ENCODE data around the gene MYOZ1.
"Not testable (repeated sequence)": the region's sequence is repeated elsewhere in the genome, so short reads cannot be mapped to it uniquely, and the experiment has no call there.

MYOZ1 gene

DNA sequence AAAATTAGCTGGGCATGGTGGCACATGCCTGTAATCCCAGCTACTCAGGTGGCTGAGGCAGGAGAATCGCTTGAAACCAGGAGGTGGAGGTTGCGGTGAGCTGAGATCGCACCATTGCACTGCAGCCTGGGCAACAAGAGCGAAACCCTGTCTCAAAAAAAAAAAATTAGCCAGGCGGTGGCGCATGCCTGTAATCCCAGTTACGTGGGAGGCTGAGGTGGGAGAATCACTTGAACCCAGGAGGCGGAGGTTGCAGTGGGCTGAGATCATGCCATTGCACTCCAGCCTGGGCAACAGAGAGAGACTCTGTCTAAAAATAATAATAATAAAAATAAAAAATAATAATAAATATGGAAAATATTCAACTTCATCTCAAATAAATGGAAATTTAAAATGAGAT, 24.1 kb downstream of the MYOZ1 start:
- not testable (repeated sequence) for H3K9me3 Mint-ChIP-seq; H3K36me3 Mint-ChIP-seq (ENCODE audit: insufficient read depth); H3K27ac Mint-ChIP-seq (ENCODE audit: low read depth); H3K4me3 Mint-ChIP-seq; ATAC-seq (replicated peaks; ENCODE audit: extremely low read depth, poor library complexity, severe bottlenecking); H3K4me1 Mint-ChIP-seq; H3K27me3 Mint-ChIP-seq; DNase-seq (ENCODE audit: low spot score in 2 of 2)

DNA sequence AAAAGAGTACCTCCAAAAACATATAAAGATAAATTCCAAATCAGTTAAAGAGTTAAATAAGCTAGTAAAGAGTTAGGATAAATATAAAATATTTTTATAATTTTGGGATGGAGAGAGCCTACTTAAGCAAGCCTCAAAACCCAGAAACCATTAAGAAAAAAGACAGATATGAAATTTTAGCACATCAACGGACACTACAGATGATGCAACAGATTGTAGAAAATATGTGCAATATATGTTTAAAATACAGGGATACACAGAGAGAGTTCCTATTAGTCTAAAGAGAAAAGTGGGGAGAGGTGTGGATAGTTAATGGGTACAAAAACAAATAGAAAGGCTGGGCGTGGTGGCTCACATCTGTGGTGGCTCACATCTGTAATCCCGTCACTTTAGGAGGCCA, 26.6 kb downstream of the MYOZ1 start:
- H3K4me3 Mint-ChIP-seq: no peak overlapping the region
- H3K36me3 Mint-ChIP-seq (ENCODE audit: insufficient read depth): no peaks in the 10 kb centered on the region
- H3K4me1 Mint-ChIP-seq: no peaks in the 10 kb centered on the region
- no peaks in the 10 kb centered on the region for H3K9me3 Mint-ChIP-seq
- ATAC-seq (replicated peaks; ENCODE audit: extremely low read depth, poor library complexity, severe bottlenecking) (no peak), DNase-seq (ENCODE audit: low spot score in 2 of 2) (no peak)
- H3K27ac Mint-ChIP-seq (ENCODE audit: low read depth): no peak overlapping the region
- H3K27me3 Mint-ChIP-seq: no peaks in the 10 kb centered on the region

DNA sequence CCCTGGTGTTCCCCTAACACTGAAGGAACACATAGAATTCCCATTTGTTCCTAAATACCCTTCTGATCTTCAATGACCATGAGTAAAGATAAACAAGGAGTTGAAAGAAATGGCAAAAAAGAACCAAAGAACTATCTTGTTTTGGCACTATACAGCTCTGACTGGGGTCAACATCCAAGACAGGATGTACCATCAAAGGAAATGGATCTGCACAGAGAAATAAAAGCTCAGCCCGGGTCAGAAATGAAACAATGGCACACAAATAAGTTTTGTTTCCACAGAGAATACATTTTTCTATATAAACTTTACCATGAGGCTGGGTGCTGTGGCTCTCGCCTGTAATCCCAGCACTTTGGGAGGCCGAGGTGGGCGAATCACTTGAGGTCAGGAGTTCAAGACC, 32.2 kb downstream of the MYOZ1 start:
- Mint-ChIP-seq H3K9me3 (no peaks in the 10 kb centered on the region), H3K36me3 (ENCODE audit: insufficient read depth) (no peaks in the 10 kb centered on the region), H3K4me1 (no peaks in the 10 kb centered on the region), H3K27me3 (no peaks in the 10 kb centered on the region), H3K27ac (ENCODE audit: low read depth) (no peak overlapping the region), H3K4me3 (no peak overlapping the region)
- ATAC-seq (replicated peaks; ENCODE audit: extremely low read depth, poor library complexity, severe bottlenecking) (no peak), DNase-seq (ENCODE audit: low spot score in 2 of 2) (no peak)

DNA sequence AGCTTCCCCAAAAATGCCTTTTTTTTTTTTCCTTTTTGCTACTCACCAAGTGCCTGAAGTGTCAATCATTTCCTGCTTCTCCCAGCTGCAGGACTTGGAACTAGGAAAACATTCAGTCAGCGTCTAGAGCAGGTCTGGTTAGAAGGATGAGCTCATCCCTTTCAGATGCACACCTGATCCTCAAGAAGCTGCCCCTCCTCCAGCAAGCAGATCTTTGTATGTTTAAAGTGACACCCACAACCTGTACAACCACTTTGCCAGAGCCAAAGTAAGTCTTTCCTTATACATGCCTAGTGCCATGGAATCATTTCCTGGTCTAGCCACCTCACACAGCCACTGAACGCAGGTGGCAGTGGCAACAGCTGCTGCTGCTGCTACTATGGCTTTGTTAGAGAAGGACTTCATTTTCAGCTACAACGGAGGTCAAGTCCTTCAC, 39.8 kb downstream of the MYOZ1 start:
- ATAC-seq (replicated peaks; ENCODE audit: extremely low read depth, poor library complexity, severe bottlenecking): no peak
- H3K36me3 Mint-ChIP-seq (ENCODE audit: insufficient read depth): no peaks in the 10 kb centered on the region

DNA sequence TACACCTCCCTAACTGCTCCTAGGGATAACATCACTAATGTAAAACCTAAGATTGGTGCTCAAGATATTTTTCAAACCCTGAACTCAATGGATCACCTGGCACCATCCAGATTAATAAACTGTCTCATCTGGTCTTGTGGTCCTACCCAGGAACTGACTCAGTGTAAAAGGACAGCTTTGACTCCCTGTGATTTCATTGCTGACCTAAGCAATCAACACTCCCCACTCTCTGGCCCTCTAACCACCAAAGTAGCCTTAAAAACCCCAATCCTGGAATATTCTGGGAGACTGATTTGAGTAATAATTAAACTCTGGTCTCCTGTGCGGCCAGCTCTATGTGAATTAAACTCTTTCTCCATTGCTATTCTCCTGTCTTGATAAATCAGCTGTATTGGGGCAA, 43.9 kb downstream of the MYOZ1 start:
- no peaks in the 10 kb centered on the region for H3K4me1 Mint-ChIP-seq
- no peak overlapping the region for H3K27ac Mint-ChIP-seq (ENCODE audit: low read depth)
- ATAC-seq (replicated peaks; ENCODE audit: extremely low read depth, poor library complexity, severe bottlenecking): no peak
- no peak overlapping the region for H3K4me3 Mint-ChIP-seq
- no peaks in the 10 kb centered on the region for H3K27me3 Mint-ChIP-seq
- no peak for DNase-seq (ENCODE audit: low spot score in 2 of 2)
- H3K36me3 Mint-ChIP-seq (ENCODE audit: insufficient read depth): no peaks in the 10 kb centered on the region
- no peaks in the 10 kb centered on the region for H3K9me3 Mint-ChIP-seq

More for the DNA sequence above, 39.8 kb downstream of the MYOZ1 start:
- no peak overlapping the region for H3K27ac Mint-ChIP-seq (ENCODE audit: low read depth)
- H3K27me3 Mint-ChIP-seq: no peaks in the 10 kb centered on the region
- no peak for DNase-seq (ENCODE audit: low spot score in 2 of 2)
- no peak overlapping the region for H3K4me3 Mint-ChIP-seq
- H3K9me3 Mint-ChIP-seq: no peaks in the 10 kb centered on the region
- H3K4me1 Mint-ChIP-seq: no peaks in the 10 kb centered on the region

DNA sequence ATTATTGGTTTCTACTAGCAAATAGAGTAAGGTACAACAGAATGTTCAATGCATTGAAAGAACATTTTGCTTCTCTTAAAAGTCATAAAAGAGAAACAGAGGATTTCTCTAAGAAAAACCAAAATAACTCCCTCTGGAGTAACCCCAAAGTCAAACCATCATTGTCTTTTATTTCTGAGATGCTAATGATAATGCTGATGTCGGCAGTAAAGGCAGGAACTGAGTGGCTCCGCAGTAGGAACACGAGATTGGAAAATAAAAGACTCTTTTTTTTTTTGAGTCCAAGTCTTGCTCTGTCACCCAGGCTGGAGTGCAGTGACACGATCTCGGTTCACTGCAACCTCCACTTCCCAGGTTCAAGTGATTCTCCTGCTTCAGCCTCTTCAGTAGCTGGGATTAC, 47.5 kb downstream of the MYOZ1 start:
- H3K27ac Mint-ChIP-seq (ENCODE audit: low read depth): no peak overlapping the region
- no peaks in the 10 kb centered on the region for H3K9me3 Mint-ChIP-seq
- H3K4me1 Mint-ChIP-seq: peaks cover 13% of the 10 kb centered on the region
- H3K27me3 Mint-ChIP-seq: no peaks in the 10 kb centered on the region
- H3K4me3 Mint-ChIP-seq: no peak overlapping the region
- ATAC-seq (replicated peaks; ENCODE audit: extremely low read depth, poor library complexity, severe bottlenecking): no peak
- no peaks in the 10 kb centered on the region for H3K36me3 Mint-ChIP-seq (ENCODE audit: insufficient read depth)
- no peak for DNase-seq (ENCODE audit: low spot score in 2 of 2)

DNA sequence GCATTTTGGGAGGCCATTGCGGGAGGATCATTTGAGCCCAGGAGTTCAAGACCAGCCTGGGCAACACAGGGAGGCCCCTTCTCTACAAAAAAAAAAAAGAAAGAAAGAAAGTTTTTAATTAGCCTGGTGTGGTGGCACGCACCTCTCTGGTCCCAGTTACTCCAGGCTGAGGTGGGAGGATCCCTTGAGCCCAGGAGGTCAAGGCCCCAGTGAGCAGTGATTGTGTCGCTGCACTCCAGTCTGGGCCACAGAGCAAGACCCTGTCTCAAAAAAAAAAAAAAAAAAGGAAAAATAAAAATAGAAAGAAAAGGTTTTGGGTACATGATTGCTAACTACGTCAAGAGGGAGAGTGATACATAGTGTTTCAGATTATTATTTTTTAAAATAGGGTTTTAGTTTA, 48.2 kb downstream of the MYOZ1 start:
- Mint-ChIP-seq H3K4me3 (no peak overlapping the region), H3K27me3 (no peaks in the 10 kb centered on the region), H3K9me3 (no peaks in the 10 kb centered on the region), H3K27ac (ENCODE audit: low read depth) (no peak overlapping the region), H3K36me3 (ENCODE audit: insufficient read depth) (no peaks in the 10 kb centered on the region), H3K4me1 (peaks cover 13% of the 10 kb centered on the region)
- DNase-seq (ENCODE audit: low spot score in 2 of 2): no peak
- no peak for ATAC-seq (replicated peaks; ENCODE audit: extremely low read depth, poor library complexity, severe bottlenecking)

DNA sequence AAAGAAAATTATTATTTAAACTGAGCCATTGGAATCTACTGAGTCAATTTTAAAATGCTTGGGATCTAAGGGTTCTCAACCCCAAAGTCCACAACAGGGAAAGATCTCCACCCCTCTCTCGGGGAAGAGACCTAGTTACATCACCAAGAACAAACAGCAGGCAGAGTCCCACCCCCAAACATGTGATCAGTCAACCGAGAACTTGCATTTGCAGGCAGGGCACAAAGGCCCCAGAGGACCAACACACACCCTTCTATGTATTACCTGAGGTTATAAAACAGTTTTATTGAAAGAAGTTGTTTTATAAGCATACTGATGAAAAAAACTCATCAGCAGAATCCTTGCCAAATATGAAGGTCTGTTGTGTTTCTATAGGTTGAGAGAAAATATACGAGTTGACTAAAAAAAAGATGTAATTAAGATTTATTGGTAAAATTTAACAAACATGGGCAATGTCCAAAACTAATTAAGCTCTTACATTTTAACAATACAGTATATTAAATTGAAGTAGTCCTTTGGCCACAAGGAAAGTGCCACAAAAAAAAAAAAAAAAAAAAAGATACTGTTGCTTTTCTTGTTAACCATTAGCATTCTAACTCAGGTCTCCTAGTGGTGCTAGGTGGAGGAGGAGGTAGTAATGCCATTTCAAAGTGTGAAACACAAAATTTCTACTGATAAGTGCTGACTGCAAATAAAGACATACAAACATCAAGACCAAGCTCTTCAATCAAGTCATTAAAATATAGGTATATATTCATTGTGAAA, 49.2 kb downstream of the MYOZ1 start:
- Mint-ChIP-seq H3K27ac (ENCODE audit: low read depth) (no peak overlapping the region), H3K4me1 (peaks cover 13% of the 10 kb centered on the region), H3K27me3 (no peaks in the 10 kb centered on the region), H3K4me3 (peak overlapping the region; percentile 40), H3K9me3 (no peaks in the 10 kb centered on the region), H3K36me3 (ENCODE audit: insufficient read depth) (no peaks in the 10 kb centered on the region)
- DNase-seq (ENCODE audit: low spot score in 2 of 2) (no peak), ATAC-seq (replicated peaks; ENCODE audit: extremely low read depth, poor library complexity, severe bottlenecking) (peak; percentile 40)

DNA sequence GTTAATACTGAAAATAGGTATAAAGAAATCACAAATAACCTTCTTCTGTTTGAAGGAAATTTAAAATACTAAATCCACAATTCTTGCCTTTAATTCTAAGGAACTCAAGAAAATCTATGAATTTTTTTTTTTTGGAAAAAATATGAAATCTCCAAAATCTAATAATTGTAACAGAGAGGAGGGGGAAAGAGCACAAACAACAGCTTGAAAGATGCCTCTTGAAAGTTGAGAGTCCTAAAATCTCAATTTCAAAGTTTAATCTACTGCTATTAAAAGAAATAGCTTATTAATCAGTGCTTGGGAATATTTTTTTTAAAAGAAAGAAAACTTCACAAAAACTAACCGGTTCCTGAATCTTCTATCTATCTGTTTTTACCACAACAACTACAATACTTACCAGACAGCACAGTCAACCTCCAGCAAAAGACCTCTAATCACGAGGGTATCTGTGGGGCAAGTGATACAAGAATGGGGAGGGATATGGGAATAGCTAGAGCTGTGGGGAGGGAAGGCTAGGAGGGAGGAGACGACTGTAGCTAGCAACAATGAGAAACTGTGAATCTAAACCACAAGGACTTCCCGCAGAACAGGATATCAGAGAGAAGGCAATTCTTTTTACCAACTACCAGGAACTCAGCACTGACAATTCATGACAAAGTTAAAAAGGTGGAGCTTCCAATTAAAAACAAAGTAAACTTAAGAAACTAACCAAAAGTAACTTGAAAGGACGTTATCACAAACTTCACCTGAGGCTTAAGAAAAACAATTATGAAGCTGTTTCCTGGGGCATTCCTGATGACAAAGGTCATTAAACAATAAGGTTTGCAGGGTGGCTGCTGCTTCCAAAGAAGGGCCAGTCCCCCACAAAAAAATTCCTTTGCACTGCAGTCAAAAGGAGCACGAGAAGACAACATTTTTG, 50.1 kb downstream of the MYOZ1 start, which contains the start of gene USP54:
Gene USP54, minus strand, starts transcription at position 462 of the 919 bp plus-strand sequence. CDS start 15,684 bp downstream, outside the sequence.
- Mint-ChIP-seq H3K9me3 (no peaks in the 10 kb centered on the region), H3K4me1 (peaks cover 13% of the 10 kb centered on the region), H3K36me3 (ENCODE audit: insufficient read depth) (no peaks in the 10 kb centered on the region), H3K27me3 (no peaks in the 10 kb centered on the region), H3K27ac (ENCODE audit: low read depth) (peak within 1 kb of the TSS; percentile 10), H3K4me3 (peak within 1 kb of the TSS; percentile 40)
- no peak for DNase-seq (ENCODE audit: low spot score in 2 of 2)
- peak; percentile 89 for ATAC-seq (replicated peaks; ENCODE audit: extremely low read depth, poor library complexity, severe bottlenecking)

DNA sequence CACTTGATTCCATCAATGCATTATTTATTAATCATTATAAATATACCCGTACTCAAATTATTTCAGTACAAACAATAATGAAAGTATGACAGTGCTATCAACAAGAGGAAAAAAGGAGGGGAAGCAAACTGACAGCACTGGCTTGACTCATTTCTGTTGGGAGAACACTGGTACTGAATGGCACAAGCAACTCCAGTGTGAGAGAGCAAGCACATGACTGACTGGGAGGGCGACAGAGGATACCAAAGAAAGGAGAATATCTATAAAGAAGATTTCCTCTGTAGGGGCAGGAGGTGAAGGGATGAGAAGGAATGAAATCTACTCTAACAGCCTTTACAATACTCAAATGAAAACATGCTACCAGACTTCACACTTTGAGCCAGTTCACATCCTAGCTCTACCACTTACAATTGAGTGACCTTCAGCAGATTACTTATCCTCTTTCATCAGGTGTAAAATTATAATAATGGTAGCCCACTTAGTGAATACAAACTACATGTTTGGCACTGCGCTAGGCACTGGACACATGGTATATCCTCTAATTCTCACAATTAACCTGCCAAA, 51.6 kb downstream of the MYOZ1 start:
- Mint-ChIP-seq H3K27ac (ENCODE audit: low read depth) (no peak overlapping the region), H3K27me3 (no peaks in the 10 kb centered on the region), H3K4me1 (peaks cover 13% of the 10 kb centered on the region), H3K36me3 (ENCODE audit: insufficient read depth) (no peaks in the 10 kb centered on the region), H3K4me3 (no peak overlapping the region), H3K9me3 (no peaks in the 10 kb centered on the region)
- ATAC-seq (replicated peaks; ENCODE audit: extremely low read depth, poor library complexity, severe bottlenecking) (no peak), DNase-seq (ENCODE audit: low spot score in 2 of 2) (no peak)

DNA sequence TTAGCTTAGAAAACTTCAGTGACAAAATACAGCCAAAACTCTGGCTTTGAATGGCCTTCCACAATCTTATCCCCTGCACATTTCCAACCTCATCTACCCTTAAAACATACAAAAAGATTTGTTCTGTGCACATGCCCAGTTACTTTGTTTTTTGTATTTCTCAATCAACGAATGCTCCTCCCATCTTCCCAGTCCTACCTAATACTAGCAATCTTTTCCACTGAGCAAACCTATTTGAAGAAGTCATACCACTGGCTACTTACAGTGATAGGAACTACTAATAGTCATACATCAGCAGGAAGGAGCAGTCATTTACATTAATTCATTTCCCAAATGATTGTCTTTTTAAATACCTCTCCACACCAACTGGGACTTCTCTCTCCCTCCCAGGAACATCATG, 52.6 kb downstream of the MYOZ1 start:
- H3K27me3 Mint-ChIP-seq: no peaks in the 10 kb centered on the region

DNA sequence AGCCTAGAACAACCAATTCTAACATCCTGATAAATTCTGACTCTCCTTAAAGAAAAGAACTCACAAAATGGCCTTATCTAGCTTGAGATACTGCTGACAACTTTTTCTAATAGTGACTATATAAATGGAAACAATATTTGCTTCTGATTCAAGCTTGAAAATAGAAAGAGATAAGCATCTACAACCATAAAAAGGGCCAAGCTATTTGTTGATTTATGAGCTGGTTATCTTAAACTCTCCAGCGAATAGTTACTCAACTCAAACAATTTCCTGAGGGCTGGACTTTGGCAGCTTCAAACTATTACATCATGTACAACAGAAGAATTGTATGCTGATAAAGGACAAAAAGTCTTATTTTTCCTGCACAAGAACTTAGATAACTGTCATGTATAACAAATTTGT, 54.7 kb downstream of the MYOZ1 start:
- H3K27ac Mint-ChIP-seq (ENCODE audit: low read depth): no peak overlapping the region
- DNase-seq (ENCODE audit: low spot score in 2 of 2) (no peak), ATAC-seq (replicated peaks; ENCODE audit: extremely low read depth, poor library complexity, severe bottlenecking) (no peak)
- no peaks in the 10 kb centered on the region for H3K27me3 Mint-ChIP-seq
- no peaks in the 10 kb centered on the region for H3K9me3 Mint-ChIP-seq
- peaks cover 7% of the 10 kb centered on the region for H3K4me1 Mint-ChIP-seq
- H3K36me3 Mint-ChIP-seq (ENCODE audit: insufficient read depth): no peaks in the 10 kb centered on the region
- H3K4me3 Mint-ChIP-seq: no peak overlapping the region

More for the DNA sequence above, 52.6 kb downstream of the MYOZ1 start:
- H3K9me3 Mint-ChIP-seq: no peaks in the 10 kb centered on the region
- DNase-seq (ENCODE audit: low spot score in 2 of 2) (no peak), ATAC-seq (replicated peaks; ENCODE audit: extremely low read depth, poor library complexity, severe bottlenecking) (no peak)
- no peaks in the 10 kb centered on the region for H3K36me3 Mint-ChIP-seq (ENCODE audit: insufficient read depth)
- peaks cover 13% of the 10 kb centered on the region for H3K4me1 Mint-ChIP-seq
- H3K4me3 Mint-ChIP-seq: no peak overlapping the region
- no peak overlapping the region for H3K27ac Mint-ChIP-seq (ENCODE audit: low read depth)

All from central memory CD8-positive, alpha-beta T cell (primary cell).